K562 (cell line): Measurements from ENCODE around the gene SGMS1. TPM values are rescaled to one million over a fixed set of nuclear protein-coding genes. Genes with fewer than 3 reads are reported as not detected.

Experiments
- CXXC5 ChIP-seq: fragments of 250-450 bp; sonication (Bioruptor Pico); IDR thresholded peaks from 2 replicates; pipeline ENCODE4 v1.8.0; 2022; ENCODE audit warnings: inconsistent platforms, mild to moderate bottlenecking, moderate library complexity
- ETV5 ChIP-seq: sonication (generic); formaldehyde crosslinking; IDR thresholded peaks from 2 replicates; pipeline ENCODE4 v1.4.0; 2020; ENCODE audit warnings: low read depth, mild to moderate bottlenecking, missing genetic modification reagents
- GATA2 ChIP-seq: sonication (generic); formaldehyde crosslinking; IDR thresholded peaks from 2 replicates; pipeline ENCODE4 v1.4.0; 2020; ENCODE audit warnings: mild to moderate bottlenecking, missing genetic modification reagents
- HNRNPL ChIP-seq: fragments of 200-400 bp; formaldehyde crosslinking; IDR thresholded peaks from 2 replicates; pipeline ENCODE4 v1.6.1; 2017; ENCODE audit warnings: low read depth, mild to moderate bottlenecking, low read length
- JUN ChIP-seq, 2 experiments: sonication (generic) in 1 of 2; formaldehyde crosslinking in 1 of 2; IDR thresholded peaks; 2 replicates each; pipeline versions ENCODE4 v1.6.1 to v1.8.0; 2012 to 2022; ENCODE audit warnings: borderline replicate concordance in 2 of 2, mild to moderate bottlenecking in 2 of 2, improper control_type of control experiment in 1 of 2, low read depth in 1 of 2, low read length in 1 of 2, missing genetic modification reagents in 1 of 2
- LEF1 ChIP-seq: fragments of 450-650 bp; IDR thresholded peaks from 2 replicates; pipeline ENCODE4 v1.6.1; 2016; ENCODE audit warnings: mild to moderate bottlenecking
- TRIM24 ChIP-seq, 2 experiments: fragments of 450-650 bp; IDR thresholded peaks; 2 replicates each; pipeline ENCODE4 v1.6.1; 2016
- polyA plus RNA-seq, 8 experiments: library from polyadenylated mRNA; depleted of rRNA in 4 of 8; stranded (reverse) in 5 of 8; unstranded in 3 of 8; fragments of >200 nt; fragmentation: Nextera tagmentation in 2 of 8; fragmentation: Illumina TruSeq in 1 of 8; extraction: Ambion mirVana in 2 of 8; extraction: Trizol in 1 of 8; gene quantifications; 2 replicates each; pipeline versions ENCODE4 v1.2.1 to v1.2.3, GENCODE V29; 2011 to 2014; ENCODE audit warnings: inconsistent platforms in 1 of 8, missing spikeins in 1 of 8
- total RNA-seq, 7 experiments: library from RNA; depleted of rRNA in 6 of 7; stranded (reverse); fragments of >200 nt in 6 of 7; fragmentation: Illumina TruSeq in 2 of 7; extraction: Trizol in 2 of 7; gene quantifications; 2 replicates each; pipeline versions ENCODE4 v1.2.1 to v1.2.3, GENCODE V29; 2011 to 2021; ENCODE audit warnings: low replicate concordance in 1 of 7
- TF ChIP-seq, protein P1 (sequence below): fragments of 250-450 bp; sonication (Bioruptor Pico); IDR thresholded peaks from 2 replicates; pipeline ENCODE4 v1.8.0; 2022; ENCODE audit warnings: inconsistent platforms
- TF ChIP-seq, protein P2 (sequence below): fragments of 450-650 bp; IDR thresholded peaks from 2 replicates; pipeline ENCODE4 v1.6.1; 2016; ENCODE audit warnings: low read depth, mild to moderate bottlenecking, moderate library complexity

SGMS1 gene
- total and polyA plus RNA-seq, 9 of the 15 experiments (the other 6 are each of a cell fraction or from before 2014, with no cell fraction given) = 22.6 to 232 (median 82.2) TPM

DNA sequence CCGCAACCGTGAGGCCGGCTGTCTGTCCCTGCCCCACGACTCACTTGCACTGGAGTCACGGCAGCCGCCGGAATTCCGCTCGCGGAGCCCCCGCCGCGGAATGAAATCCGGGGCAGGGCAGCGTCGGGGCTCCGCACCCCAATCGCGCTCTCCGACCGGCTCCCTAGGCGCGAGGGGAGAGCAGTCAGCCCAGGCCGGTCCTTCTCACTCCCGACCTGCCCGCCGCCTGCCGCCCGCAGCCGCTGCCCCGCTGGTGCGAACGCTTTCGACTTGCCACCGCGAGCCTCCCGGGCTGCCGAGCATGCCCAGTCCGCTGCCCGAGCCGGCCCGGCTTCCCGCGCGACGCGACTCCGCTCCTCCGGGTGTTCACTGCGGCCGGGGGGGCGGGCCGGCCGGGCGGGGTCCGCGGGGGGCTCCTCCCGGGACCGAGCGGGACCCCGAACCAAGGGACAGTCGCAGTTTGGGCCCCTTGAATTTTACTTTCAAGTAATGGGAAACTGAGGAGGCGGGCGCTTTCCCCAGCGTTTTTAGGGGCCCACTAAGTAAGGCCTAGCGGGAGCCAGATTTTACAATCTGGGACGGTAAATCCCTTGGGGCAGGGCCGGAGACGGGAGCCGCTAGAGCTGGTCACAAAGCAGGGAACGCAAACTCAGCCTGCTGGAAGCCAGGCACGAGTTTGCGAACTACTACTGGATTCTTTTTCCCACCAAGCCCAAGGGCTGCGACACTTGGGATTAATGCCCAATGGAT is at the start of gene SGMS1 (continued):
- peak; percentile 43 for TF ChIP-seq JUN (IDR thresholded peaks at IDR 0.05; ENCODE audit: borderline replicate concordance, low read depth, low read length)
- 0 out of 2 replicates have a peak, but pooled peaks have one; percentile 44 for TF ChIP-seq JUN (CRISPR knock-in tag; IDR thresholded peaks at IDR 0.05; ENCODE audit: borderline replicate concordance)
- peak; percentile 96; the same call in 1 of the 2 replicates for TF ChIP-seq HNRNPL
- TF ChIP-seq, protein P1, sequence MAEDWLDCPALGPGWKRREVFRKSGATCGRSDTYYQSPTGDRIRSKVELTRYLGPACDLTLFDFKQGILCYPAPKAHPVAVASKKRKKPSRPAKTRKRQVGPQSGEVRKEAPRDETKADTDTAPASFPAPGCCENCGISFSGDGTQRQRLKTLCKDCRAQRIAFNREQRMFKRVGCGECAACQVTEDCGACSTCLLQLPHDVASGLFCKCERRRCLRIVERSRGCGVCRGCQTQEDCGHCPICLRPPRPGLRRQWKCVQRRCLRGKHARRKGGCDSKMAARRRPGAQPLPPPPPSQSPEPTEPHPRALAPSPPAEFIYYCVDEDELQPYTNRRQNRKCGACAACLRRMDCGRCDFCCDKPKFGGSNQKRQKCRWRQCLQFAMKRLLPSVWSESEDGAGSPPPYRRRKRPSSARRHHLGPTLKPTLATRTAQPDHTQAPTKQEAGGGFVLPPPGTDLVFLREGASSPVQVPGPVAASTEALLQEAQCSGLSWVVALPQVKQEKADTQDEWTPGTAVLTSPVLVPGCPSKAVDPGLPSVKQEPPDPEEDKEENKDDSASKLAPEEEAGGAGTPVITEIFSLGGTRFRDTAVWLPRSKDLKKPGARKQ (CRISPR knock-in tag) = no peak
- TF ChIP-seq LEF1 = no peak
- TF ChIP-seq, protein P2, sequence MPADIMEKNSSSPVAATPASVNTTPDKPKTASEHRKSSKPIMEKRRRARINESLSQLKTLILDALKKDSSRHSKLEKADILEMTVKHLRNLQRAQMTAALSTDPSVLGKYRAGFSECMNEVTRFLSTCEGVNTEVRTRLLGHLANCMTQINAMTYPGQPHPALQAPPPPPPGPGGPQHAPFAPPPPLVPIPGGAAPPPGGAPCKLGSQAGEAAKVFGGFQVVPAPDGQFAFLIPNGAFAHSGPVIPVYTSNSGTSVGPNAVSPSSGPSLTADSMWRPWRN = peak; percentile 54; the same call in 1 of the 2 replicates
- no peak for TF ChIP-seq ETV5
- no peak for TF ChIP-seq TRIM24 (IDR thresholded peaks at IDR 0.05)
- no peak for TF ChIP-seq GATA2 (CRISPR knock-in tag)
- peak; percentile 7 for TF ChIP-seq CXXC5
- TF ChIP-seq, all 486 proteins: peak for 99
